NT2/D1 (cell line): ENCODE results near the gene POU6F2.

Source experiments
- SUZ12 ChIP-seq: IDR thresholded peaks from 2 replicates; pipeline ENCODE4 v1.6.1; 2011; ENCODE audit not compliant: insufficient read length, insufficient read depth; ENCODE audit errors: extremely low read depth
- ZNF274 ChIP-seq: IDR thresholded peaks from 2 replicates; pipeline ENCODE4 v1.6.1; 2011; ENCODE audit warnings: mild to moderate bottlenecking, low read depth, low read length

- TF ChIP-seq ZNF274: no peak
- TF ChIP-seq SUZ12: no peak
Measured at GRCh38 chr7:38973760-38974159, 3.9 kb upstream of the POU6F2 start.
